ENCODE measurements around the gene ARHGAP30. TPM values are rescaled to one million over a fixed set of nuclear protein-coding genes. Genes with fewer than 3 reads are reported as not detected.

The ARHGAP30 gene
- polyA plus RNA-seq, 3 donors = 2.1 to 2.5 (median 2.2) TPM

DNA sequence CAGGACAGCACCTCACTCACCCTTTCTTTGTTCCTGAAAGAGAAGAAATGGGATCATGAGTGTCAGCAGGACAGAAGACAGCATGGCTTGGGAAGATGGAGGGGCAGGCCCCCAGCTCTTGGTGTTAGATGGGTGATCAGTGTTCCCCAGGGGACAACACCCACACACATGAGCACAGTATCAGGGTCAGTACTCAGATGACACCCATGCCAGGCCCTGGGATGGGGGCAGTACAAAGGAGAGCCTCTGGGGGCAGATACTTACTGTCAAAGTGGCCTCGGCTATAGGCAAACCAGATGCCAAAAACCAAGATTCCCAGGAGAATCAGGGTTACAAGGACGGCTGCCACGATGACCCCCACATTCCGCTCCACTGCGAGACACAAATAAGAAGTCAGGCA, 70.3 kb downstream of the ARHGAP30 start:
- no peak for DNase-seq (ENCODE audit: extremely low read depth in 1 of 11, low read depth in 9 of 11, low spot score in 4 of 11)

GRCh38 chr1:160997323-160998038, 72.2 kb downstream of the ARHGAP30 start:
- no peak for DNase-seq (ENCODE audit: extremely low read depth in 1 of 11, low read depth in 9 of 11, low spot score in 4 of 11)

Other genes with a start within 250 kb of the ARHGAP30 start
- gene CD244, start 207.0 kb downstream of the ARHGAP30 start, polyA plus RNA-seq (ENCODE audit: insufficient read length in 3 of 3) = under 1 TPM; 0.20 to 0.36 (median 0.32) TPM
- gene ITLN1, start 184.7 kb downstream of the ARHGAP30 start, polyA plus RNA-seq (ENCODE audit: insufficient read length in 3 of 3) = 1 to 10 TPM in 2 of 3 donors, under 1 TPM in 1; 0.67 to 3.3 (median 1.5) TPM
- gene ITLN2, start 115.1 kb downstream of the ARHGAP30 start, polyA plus RNA-seq (ENCODE audit: insufficient read length in 3 of 3) = under 1 TPM in 1 of 3 donors, not detected in 2; 0.29 TPM
- gene F11R, start 48.7 kb downstream of the ARHGAP30 start, polyA plus RNA-seq (ENCODE audit: insufficient read length in 3 of 3) = 10 to 100 TPM; 73.1 to 94.2 (median 82.1) TPM
- 10 to 100 TPM; 49.4 to 76.5 (median 63.5) TPM for gene TSTD1, start 30.9 kb downstream of the ARHGAP30 start, polyA plus RNA-seq (ENCODE audit: insufficient read length in 3 of 3)
- gene USF1, start 23.9 kb downstream of the ARHGAP30 start, polyA plus RNA-seq (ENCODE audit: insufficient read length in 3 of 3) = 10 to 100 TPM; 49.7 to 62.5 (median 59.8) TPM
- 1 to 10 TPM; 2.2 to 4.0 (median 3.5) TPM for gene NECTIN4, start 19.7 kb upstream of the ARHGAP30 start, polyA plus RNA-seq (ENCODE audit: insufficient read length in 3 of 3)
- gene KLHDC9, start 28.5 kb upstream of the ARHGAP30 start, polyA plus RNA-seq (ENCODE audit: insufficient read length in 3 of 3) = 10 to 100 TPM; 15.7 to 19.3 (median 17.6) TPM
- gene PFDN2, start 48.1 kb upstream of the ARHGAP30 start, polyA plus RNA-seq (ENCODE audit: insufficient read length in 3 of 3) = 10 to 100 TPM; 70.5 to 94.2 (median 71.9) TPM
- 10 to 100 TPM; 49.0 to 58.8 (median 51.5) TPM for gene NIT1, start 48.2 kb upstream of the ARHGAP30 start, polyA plus RNA-seq (ENCODE audit: insufficient read length in 3 of 3)
- 10 to 100 TPM; 47.6 to 57.0 (median 55.1) TPM for gene DEDD, start 62.8 kb upstream of the ARHGAP30 start, polyA plus RNA-seq (ENCODE audit: insufficient read length in 3 of 3)
- 100 to 1,000 TPM; 135 to 161 (median 156) TPM for gene UFC1, start 84.1 kb upstream of the ARHGAP30 start, polyA plus RNA-seq (ENCODE audit: insufficient read length in 3 of 3)
- 10 to 100 TPM; 48.0 to 49.6 (median 48.2) TPM for gene USP21, start 89.6 kb upstream of the ARHGAP30 start, polyA plus RNA-seq (ENCODE audit: insufficient read length in 3 of 3)
- 10 to 100 TPM; 31.0 to 61.5 (median 38.3) TPM for gene PPOX, start 96.5 kb upstream of the ARHGAP30 start, polyA plus RNA-seq (ENCODE audit: insufficient read length in 3 of 3)
- 10 to 100 TPM; 36.6 to 39.5 (median 38.8) TPM for gene B4GALT3, start 107.6 kb upstream of the ARHGAP30 start, polyA plus RNA-seq (ENCODE audit: insufficient read length in 3 of 3)
- 1 to 10 TPM in 1 of 3 donors, under 1 TPM in 2; 0.60 to 1.1 (median 0.78) TPM for gene ADAMTS4, start 129.2 kb upstream of the ARHGAP30 start, polyA plus RNA-seq (ENCODE audit: insufficient read length in 3 of 3)
- 100 to 1,000 TPM; 200 to 212 (median 200) TPM for gene NDUFS2, start 132.5 kb upstream of the ARHGAP30 start, polyA plus RNA-seq (ENCODE audit: insufficient read length in 3 of 3)
- 10 to 100 TPM; 12.3 to 14.8 (median 13.6) TPM for gene FCER1G, start 145.4 kb upstream of the ARHGAP30 start, polyA plus RNA-seq (ENCODE audit: insufficient read length in 3 of 3)
- 1 to 10 TPM in 1 of 3 donors, under 1 TPM in 1, not detected in 1; 0.59 to 4.6 TPM for gene APOA2, start 153.7 kb upstream of the ARHGAP30 start, polyA plus RNA-seq (ENCODE audit: insufficient read length in 3 of 3)
- 10 to 100 TPM; 13.5 to 15.4 (median 14.6) TPM for gene TOMM40L, start 156.2 kb upstream of the ARHGAP30 start, polyA plus RNA-seq (ENCODE audit: insufficient read length in 3 of 3)
- gene NR1I3, start 168.3 kb upstream of the ARHGAP30 start, polyA plus RNA-seq (ENCODE audit: insufficient read length in 3 of 3) = 1 to 10 TPM; 3.1 to 3.7 (median 3.4) TPM
- gene PCP4L1, start 188.9 kb upstream of the ARHGAP30 start, polyA plus RNA-seq (ENCODE audit: insufficient read length in 3 of 3) = 1 to 10 TPM; 1.0 to 1.7 (median 1.0) TPM
- gene MPZ, start 240.1 kb upstream of the ARHGAP30 start, polyA plus RNA-seq (ENCODE audit: insufficient read length in 3 of 3) = 1 to 10 TPM; 2.2 to 5.1 (median 3.8) TPM
- gene SDHC, start 244.5 kb upstream of the ARHGAP30 start, polyA plus RNA-seq (ENCODE audit: insufficient read length in 3 of 3) = 100 to 1,000 TPM; 257 to 303 (median 265) TPM